Measurements from ENCODE around the gene EZR. TPM values are rescaled to one million over a fixed set of nuclear protein-coding genes. Genes with fewer than 3 reads are reported as not detected.

EZR gene
- total and polyA plus RNA-seq, 2 of the 13 experiments (the other 11 are each of a cell fraction or from before 2014, with no cell fraction given): 34.7 to 60.3 TPM

GRCh38 chr6:158766621-158767455 is 52.3 kb downstream of the EZR start:
- no peak overlapping the region for H2AFZ ChIP-seq (ENCODE audit: low read length)
- no peak overlapping the region for H3K4me2 ChIP-seq (ENCODE audit: low read depth, low read length)
- no peak overlapping the region for H3K4me3 ChIP-seq (replicated peaks in 1 of 3; ENCODE audit: insufficient read depth in 1 of 3, low read depth in 2 of 3, low read length in 3 of 3)
- H3K27me3 ChIP-seq (ENCODE audit: control insufficient read depth in 1 of 2, insufficient read depth in 2 of 2, low read length in 2 of 2): no peaks in the 10 kb centered on the region
- WGBS (ENCODE audit: low lambda C conversion rate): 98% methylated on average over 38 of the region's 38 CpGs
- no peaks in the 10 kb centered on the region for H3K9me3 ChIP-seq (ENCODE audit: low read length)
- in situ Hi-C loops (cut with HindIII; ENCODE audit: extremely low pct_ligation_motif_present, low pct_unique_long_range_greater_than_20kb) (no loop called here), intact Hi-C loops (cut with micrococcal nuclease; ENCODE audit: unreplicated experiment) (no loop called here)
- no peaks in the 10 kb centered on the region for H3K79me2 ChIP-seq (ENCODE audit: insufficient read depth, low read length)
- no peak overlapping the region for H3K27ac ChIP-seq (ENCODE audit: extremely low read length, insufficient read depth, low read length)
- H4K20me1 ChIP-seq (ENCODE audit: insufficient read depth, low read length): no peaks in the 10 kb centered on the region
- no peak overlapping the region for H3K9ac ChIP-seq (ENCODE audit: insufficient read depth, low read depth, low read length)
- FAIRE-seq (no peak), ATAC-seq (no peak), DNase-seq (ENCODE audit: low spot score) (no peak)
- TF ChIP-seq ATF7 (IDR thresholded peaks at IDR 0.05): peak; percentile 84
- no peak for TF ChIP-seq ATF7 (CRISPR knock-in tag; IDR thresholded peaks at IDR 0.05)
- no peak for TF ChIP-seq NFYC (CRISPR knock-in tag; IDR thresholded peaks at IDR 0.05)
- TF ChIP-seq AGO2 (optimal IDR thresholded peaks at IDR 0.05; ENCODE audit: low read depth, low read length): peak; percentile 46
- no TSS peak for BruUV-seq (replicated peaks)
- H3K4me1 ChIP-seq (ENCODE audit: insufficient read depth, low read length): no peaks in the 10 kb centered on the region
- ChIA-PET CTCF (ENCODE audit: low intra/inter-chr PET ratio, low total read pairs) (no interaction called here), POLR2A (interaction anchor here (0.7 kb wide), 1 partner anchor 196 kb away, joined by 3 read pairs; no protein-coding TSS in a partner anchor)
- H3K36me3 ChIP-seq (replicated peaks in 1 of 2; ENCODE audit: control insufficient read depth in 1 of 2, insufficient read depth in 2 of 2, low read length in 2 of 2): peaks cover 44 to 64% of the 10 kb centered on the region in 2 experiments

- Histone ChIP-seq H3K4me2 (ENCODE audit: low read depth, low read length) (no peak overlapping the region), H3K36me3 (replicated peaks in 1 of 2; ENCODE audit: control insufficient read depth in 1 of 2, insufficient read depth in 2 of 2, low read length in 2 of 2) (peaks cover 33 to 51% of the 10 kb centered on the region in 2 experiments), H3K4me1 (ENCODE audit: insufficient read depth, low read length) (no peaks in the 10 kb centered on the region), H4K20me1 (ENCODE audit: insufficient read depth, low read length) (no peaks in the 10 kb centered on the region), H3K27ac (ENCODE audit: extremely low read length, insufficient read depth, low read length) (no peak overlapping the region), H3K9me3 (ENCODE audit: low read length) (no peaks in the 10 kb centered on the region), H2AFZ (ENCODE audit: low read length) (no peak overlapping the region), H3K9ac (ENCODE audit: insufficient read depth, low read depth, low read length) (no peak overlapping the region), H3K4me3 (replicated peaks in 1 of 3; ENCODE audit: insufficient read depth in 1 of 3, low read depth in 2 of 3, low read length in 3 of 3) (no peak overlapping the region), H3K27me3 (ENCODE audit: control insufficient read depth in 1 of 2, insufficient read depth in 2 of 2, low read length in 2 of 2) (no peaks in the 10 kb centered on the region), H3K79me2 (ENCODE audit: insufficient read depth, low read length) (no peaks in the 10 kb centered on the region)
- no peak for FAIRE-seq
- 96% methylated on average over 12 of the region's 13 CpGs for WGBS (ENCODE audit: low lambda C conversion rate)
- ChIA-PET CTCF (ENCODE audit: low intra/inter-chr PET ratio, low total read pairs) (no interaction called here), POLR2A (no interaction called here)
- intact Hi-C loops (cut with micrococcal nuclease; ENCODE audit: unreplicated experiment) (no loop called here), in situ Hi-C loops (cut with HindIII; ENCODE audit: extremely low pct_ligation_motif_present, low pct_unique_long_range_greater_than_20kb) (no loop called here)
- DNase-seq (ENCODE audit: low spot score): no peak
- TF ChIP-seq ZNF652 (CRISPR knock-in tag; IDR thresholded peaks at IDR 0.05; ENCODE audit: borderline replicate concordance, low read depth) (no peak), KLF6 (CRISPR knock-in tag; IDR thresholded peaks at IDR 0.05) (no peak), ZNF207 (IDR thresholded peaks at IDR 0.05; ENCODE audit: borderline replicate concordance) (no peak), ZBED4 (CRISPR knock-in tag; IDR thresholded peaks at IDR 0.05; ENCODE audit: borderline replicate concordance) (no peak), ZNF674 (CRISPR knock-in tag; IDR thresholded peaks at IDR 0.05; ENCODE audit: low read depth) (no peak)
- no peak for ATAC-seq
- BruUV-seq (replicated peaks): no TSS peak
Measured at GRCh38 chr6:158765499-158766068, 53.6 kb downstream of the EZR start.
